Activated effector memory CD4-positive, alpha-beta T cell treated with Interleukin-2 at 50 U/mL for 16 hours (primary cell): ENCODE data around the gene IPO7.

ENCODE experiments used
- DNase-seq: peaks from one replicate; pipeline ENCODE4 v3.0.0-alpha.2; 2020

Gene IPO7

DNA sequence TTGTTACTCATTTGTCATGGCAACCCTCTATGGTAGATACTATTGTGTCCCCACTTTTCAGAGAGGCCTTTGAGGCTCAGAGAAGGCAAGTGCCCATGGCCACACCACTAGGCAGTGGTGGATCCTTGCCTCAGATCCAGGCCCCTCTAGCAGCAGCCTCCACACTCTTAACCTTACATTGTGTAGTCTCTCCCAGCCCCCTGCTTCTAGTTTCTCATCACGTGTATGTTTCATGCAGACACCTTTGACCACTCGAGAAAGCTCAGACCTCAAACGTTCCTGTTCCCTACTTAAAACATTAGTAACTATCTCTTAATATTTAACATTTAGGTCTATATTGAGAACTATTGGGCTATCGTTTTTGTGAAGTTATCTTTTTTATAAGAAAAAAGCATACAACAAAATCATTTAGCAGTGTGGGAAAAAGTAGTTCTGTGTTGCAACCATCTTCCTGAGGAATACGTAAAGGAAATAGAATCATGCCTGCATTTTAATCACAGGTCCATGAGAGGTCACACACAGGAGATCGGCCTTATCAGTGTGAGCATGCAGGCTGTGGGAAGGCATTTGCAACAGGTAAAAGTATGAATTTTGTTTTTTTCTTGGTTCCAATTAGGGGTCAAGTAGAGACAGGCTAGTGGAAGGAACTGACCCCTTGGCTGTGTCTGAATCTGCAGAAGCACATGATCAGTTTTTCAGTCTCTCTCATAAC, 111.5 kb downstream of the IPO7 start:
- DNase-seq, result no peak
